GM23338 (cell line): ENCODE results near the gene CTNNA3. TPM values are rescaled to one million over a fixed set of nuclear protein-coding genes. Genes with fewer than 3 reads are reported as not detected.

Source experiments
- ATAC-seq: fragments of 200-7000 bp; cut with Tn5 transposase; 3 replicates; pipeline ENCODE4 v1.9.1; 2020
- DNase-seq: peaks from one replicate; pipeline ENCODE4 v3.0.0-alpha.2; 2015; ENCODE audit warnings: low spot score
- H2AFZ ChIP-seq: fragments of 200-600 bp; sonication (generic); 2 replicates; pipeline ENCODE4 v1.8.0; 2016; ENCODE audit warnings: antibody characterized with exemption, mild to moderate bottlenecking, moderate library complexity
- H3F3A ChIP-seq: fragments of 200-600 bp; sonication (generic); replicated peaks from 2 replicates; pipeline ENCODE4 v1.8.0; 2017; ENCODE audit warnings: antibody characterized with exemption, mixed run types, low read depth
- H3K27ac ChIP-seq: fragments of 200-600 bp; sonication (generic); 2 replicates; pipeline ENCODE4 v1.6.1; 2016; ENCODE audit warnings: low read depth
- H3K27me3 ChIP-seq: fragments of 200-600 bp; sonication (generic); 2 replicates; pipeline ENCODE4 v1.8.0; 2016; ENCODE audit warnings: mild to moderate bottlenecking, mixed run types, moderate library complexity; ENCODE audit not compliant: insufficient read depth
- H3K36me3 ChIP-seq: fragments of 200-600 bp; sonication (generic); 2 replicates; pipeline ENCODE4 v1.8.0; 2016; ENCODE audit warnings: mild to moderate bottlenecking; ENCODE audit not compliant: insufficient read depth
- H3K4me1 ChIP-seq: fragments of 200-600 bp; sonication (generic); 2 replicates; pipeline ENCODE4 v1.8.0; 2016; ENCODE audit warnings: mild to moderate bottlenecking, moderate library complexity; ENCODE audit not compliant: insufficient read depth
- H3K4me2 ChIP-seq: fragments of 200-600 bp; sonication (generic); 2 replicates; pipeline ENCODE4 v1.7.1; 2017; ENCODE audit warnings: mixed run types
- H3K4me3 ChIP-seq: fragments of 200-600 bp; sonication (generic); 2 replicates; pipeline ENCODE4 v1.6.1; 2016; ENCODE audit warnings: mixed run types
- H3K79me2 ChIP-seq: fragments of 200-600 bp; sonication (generic); replicated peaks from 2 replicates; pipeline ENCODE4 v1.8.0; 2017; ENCODE audit warnings: mild to moderate bottlenecking; ENCODE audit not compliant: insufficient read depth
- H3K9me2 ChIP-seq: fragments of 200-600 bp; sonication (generic); 2 replicates; pipeline ENCODE4 v1.8.0; 2017; ENCODE audit not compliant: insufficient read depth
- H4K20me1 ChIP-seq: fragments of 200-600 bp; sonication (generic); replicated peaks from 2 replicates; pipeline ENCODE4 v1.8.0; 2017; ENCODE audit warnings: mild to moderate bottlenecking; ENCODE audit not compliant: insufficient read depth
- H3K27ac Mint-ChIP-seq: 2 replicates; pipeline ENCODE4 v1.8.0; 2020; ENCODE audit warnings: inconsistent platforms, mild to moderate bottlenecking, moderate library complexity, mixed read lengths
- H3K27me3 Mint-ChIP-seq: 3 replicates; pipeline ENCODE4 v1.8.0; 2022; ENCODE audit warnings: low read depth, mild to moderate bottlenecking, moderate library complexity, mixed read lengths, inconsistent platforms; ENCODE audit not compliant: insufficient read depth, poor library complexity
- H3K36me3 Mint-ChIP-seq: 3 replicates; pipeline ENCODE4 v1.8.0; 2021; ENCODE audit warnings: low read depth, mild to moderate bottlenecking, inconsistent platforms, moderate library complexity, mixed read lengths
- H3K4me1 Mint-ChIP-seq: 3 replicates; pipeline ENCODE4 v1.8.0; 2020; ENCODE audit warnings: mild to moderate bottlenecking, inconsistent platforms, mixed read lengths
- H3K4me3 Mint-ChIP-seq: 3 replicates; pipeline ENCODE4 v1.8.0; 2021; ENCODE audit warnings: moderate library complexity, mild to moderate bottlenecking, inconsistent platforms, mixed read lengths
- H3K9me3 Mint-ChIP-seq: 3 replicates; pipeline ENCODE4 v1.8.0; 2020; ENCODE audit warnings: moderate library complexity, mild to moderate bottlenecking, inconsistent platforms, mixed read lengths
- NANOG ChIP-seq: IDR thresholded peaks from 2 replicates; pipeline ENCODE4 v1.6.1; 2016; ENCODE audit warnings: antibody characterized with exemption, borderline replicate concordance
- STAT1 ChIP-seq: IDR thresholded peaks from one replicate; pipeline ENCODE4 v1.6.1; 2016; ENCODE audit warnings: antibody characterized with exemption; ENCODE audit not compliant: unreplicated experiment
- ZNF331 ChIP-seq: fragments of 250-450 bp; sonication (Bioruptor Pico); IDR thresholded peaks from 2 replicates; pipeline ENCODE4 v1.5.0; 2020; ENCODE audit warnings: low read depth, mild to moderate bottlenecking, moderate library complexity
- polyA plus RNA-seq: library from polyadenylated mRNA; unstranded; fragments of >200 nt; fragmentation: Nextera tagmentation; extraction: Ambion mirVana; gene quantifications from 2 replicates; pipeline ENCODE4 v1.2.1, GENCODE V29; 2016
- total RNA-seq: library from RNA; depleted of rRNA; stranded (reverse); fragments of >200 nt; shearing (Covaris generic); gene quantifications from 2 replicates; pipeline ENCODE4 v1.2.3, GENCODE V29; 2014
- TF ChIP-seq, protein P1 (sequence below): fragments of 250-450 bp; sonication (Bioruptor Pico); IDR thresholded peaks from 2 replicates; pipeline ENCODE4 v1.5.0; 2020; ENCODE audit warnings: mild to moderate bottlenecking, moderate library complexity
- TF ChIP-seq, protein P2 (sequence below): IDR thresholded peaks from one replicate; pipeline ENCODE4 v1.6.1; 2018; ENCODE audit warnings: antibody characterized with exemption; ENCODE audit not compliant: unreplicated experiment

The CTNNA3 gene
- total and polyA plus RNA-seq, 2 experiments from 2014 or later: 0.71 to 3.3 TPM

- TF ChIP-seq, protein P1, sequence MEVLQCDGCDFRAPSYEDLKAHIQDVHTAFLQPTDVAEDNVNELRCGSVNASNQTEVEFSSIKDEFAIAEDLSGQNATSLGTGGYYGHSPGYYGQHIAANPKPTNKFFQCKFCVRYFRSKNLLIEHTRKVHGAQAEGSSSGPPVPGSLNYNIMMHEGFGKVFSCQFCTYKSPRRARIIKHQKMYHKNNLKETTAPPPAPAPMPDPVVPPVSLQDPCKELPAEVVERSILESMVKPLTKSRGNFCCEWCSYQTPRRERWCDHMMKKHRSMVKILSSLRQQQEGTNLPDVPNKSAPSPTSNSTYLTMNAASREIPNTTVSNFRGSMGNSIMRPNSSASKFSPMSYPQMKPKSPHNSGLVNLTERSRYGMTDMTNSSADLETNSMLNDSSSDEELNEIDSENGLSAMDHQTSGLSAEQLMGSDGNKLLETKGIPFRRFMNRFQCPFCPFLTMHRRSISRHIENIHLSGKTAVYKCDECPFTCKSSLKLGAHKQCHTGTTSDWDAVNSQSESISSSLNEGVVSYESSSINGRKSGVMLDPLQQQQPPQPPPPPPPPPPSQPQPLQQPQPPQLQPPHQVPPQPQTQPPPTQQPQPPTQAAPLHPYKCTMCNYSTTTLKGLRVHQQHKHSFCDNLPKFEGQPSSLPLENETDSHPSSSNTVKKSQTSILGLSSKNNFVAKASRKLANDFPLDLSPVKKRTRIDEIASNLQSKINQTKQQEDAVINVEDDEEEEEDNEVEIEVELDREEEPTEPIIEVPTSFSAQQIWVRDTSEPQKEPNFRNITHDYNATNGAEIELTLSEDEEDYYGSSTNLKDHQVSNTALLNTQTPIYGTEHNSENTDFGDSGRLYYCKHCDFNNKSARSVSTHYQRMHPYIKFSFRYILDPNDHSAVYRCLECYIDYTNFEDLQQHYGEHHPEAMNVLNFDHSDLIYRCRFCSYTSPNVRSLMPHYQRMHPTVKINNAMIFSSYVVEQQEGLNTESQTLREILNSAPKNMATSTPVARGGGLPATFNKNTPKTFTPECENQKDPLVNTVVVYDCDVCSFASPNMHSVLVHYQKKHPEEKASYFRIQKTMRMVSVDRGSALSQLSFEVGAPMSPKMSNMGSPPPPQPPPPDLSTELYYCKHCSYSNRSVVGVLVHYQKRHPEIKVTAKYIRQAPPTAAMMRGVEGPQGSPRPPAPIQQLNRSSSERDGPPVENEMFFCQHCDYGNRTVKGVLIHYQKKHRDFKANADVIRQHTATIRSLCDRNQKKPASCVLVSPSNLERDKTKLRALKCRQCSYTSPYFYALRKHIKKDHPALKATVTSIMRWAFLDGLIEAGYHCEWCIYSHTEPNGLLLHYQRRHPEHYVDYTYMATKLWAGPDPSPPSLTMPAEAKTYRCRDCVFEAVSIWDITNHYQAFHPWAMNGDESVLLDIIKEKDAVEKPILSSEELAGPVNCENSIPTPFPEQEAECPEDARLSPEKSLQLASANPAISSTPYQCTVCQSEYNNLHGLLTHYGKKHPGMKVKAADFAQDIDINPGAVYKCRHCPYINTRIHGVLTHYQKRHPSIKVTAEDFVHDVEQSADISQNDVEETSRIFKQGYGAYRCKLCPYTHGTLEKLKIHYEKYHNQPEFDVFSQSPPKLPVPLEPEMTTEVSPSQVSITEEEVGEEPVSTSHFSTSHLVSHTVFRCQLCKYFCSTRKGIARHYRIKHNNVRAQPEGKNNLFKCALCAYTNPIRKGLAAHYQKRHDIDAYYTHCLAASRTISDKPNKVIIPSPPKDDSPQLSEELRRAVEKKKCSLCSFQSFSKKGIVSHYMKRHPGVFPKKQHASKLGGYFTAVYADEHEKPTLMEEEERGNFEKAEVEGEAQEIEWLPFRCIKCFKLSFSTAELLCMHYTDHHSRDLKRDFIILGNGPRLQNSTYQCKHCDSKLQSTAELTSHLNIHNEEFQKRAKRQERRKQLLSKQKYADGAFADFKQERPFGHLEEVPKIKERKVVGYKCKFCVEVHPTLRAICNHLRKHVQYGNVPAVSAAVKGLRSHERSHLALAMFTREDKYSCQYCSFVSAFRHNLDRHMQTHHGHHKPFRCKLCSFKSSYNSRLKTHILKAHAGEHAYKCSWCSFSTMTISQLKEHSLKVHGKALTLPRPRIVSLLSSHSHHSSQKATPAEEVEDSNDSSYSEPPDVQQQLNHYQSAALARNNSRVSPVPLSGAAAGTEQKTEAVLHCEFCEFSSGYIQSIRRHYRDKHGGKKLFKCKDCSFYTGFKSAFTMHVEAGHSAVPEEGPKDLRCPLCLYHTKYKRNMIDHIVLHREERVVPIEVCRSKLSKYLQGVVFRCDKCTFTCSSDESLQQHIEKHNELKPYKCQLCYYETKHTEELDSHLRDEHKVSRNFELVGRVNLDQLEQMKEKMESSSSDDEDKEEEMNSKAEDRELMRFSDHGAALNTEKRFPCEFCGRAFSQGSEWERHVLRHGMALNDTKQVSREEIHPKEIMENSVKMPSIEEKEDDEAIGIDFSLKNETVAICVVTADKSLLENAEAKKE (CRISPR knock-in tag): no peak
- TF ChIP-seq ZNF331: no peak
Measured at GRCh38 chr10:66719483-66719882, 976.5 kb downstream of the CTNNA3 start (continued).

GRCh38 chr10:66717231-66717981, 978.6 kb downstream of the CTNNA3 start:
- Histone ChIP-seq H3K4me2 (no peak overlapping the region), H3K9me2 (no peaks in the 10 kb centered on the region), H3F3A (no peaks in the 10 kb centered on the region), H3K27ac (no peak overlapping the region), H3K4me1 (no peaks in the 10 kb centered on the region), H2AFZ (no peak overlapping the region), H3K36me3 (no peaks in the 10 kb centered on the region), H4K20me1 (no peaks in the 10 kb centered on the region), H3K4me3 (no peak overlapping the region), H3K79me2 (no peaks in the 10 kb centered on the region), H3K27me3 (no peaks in the 10 kb centered on the region)
- ATAC-seq (no peak; the same call in 2 of the 3 replicates), DNase-seq (peak; percentile 15)
- no peak overlapping the region for H3K4me3 Mint-ChIP-seq
- no peaks in the 10 kb centered on the region for H3K9me3 Mint-ChIP-seq
- no peaks in the 10 kb centered on the region for H3K36me3 Mint-ChIP-seq
- no peaks in the 10 kb centered on the region for H3K27me3 Mint-ChIP-seq
- no peak overlapping the region for H3K27ac Mint-ChIP-seq
- H3K4me1 Mint-ChIP-seq: peaks cover 5% of the 10 kb centered on the region; the same call in 2 of the 3 replicates
- TF ChIP-seq, protein P1 (CRISPR knock-in tag): no peak
- TF ChIP-seq, protein P2, sequence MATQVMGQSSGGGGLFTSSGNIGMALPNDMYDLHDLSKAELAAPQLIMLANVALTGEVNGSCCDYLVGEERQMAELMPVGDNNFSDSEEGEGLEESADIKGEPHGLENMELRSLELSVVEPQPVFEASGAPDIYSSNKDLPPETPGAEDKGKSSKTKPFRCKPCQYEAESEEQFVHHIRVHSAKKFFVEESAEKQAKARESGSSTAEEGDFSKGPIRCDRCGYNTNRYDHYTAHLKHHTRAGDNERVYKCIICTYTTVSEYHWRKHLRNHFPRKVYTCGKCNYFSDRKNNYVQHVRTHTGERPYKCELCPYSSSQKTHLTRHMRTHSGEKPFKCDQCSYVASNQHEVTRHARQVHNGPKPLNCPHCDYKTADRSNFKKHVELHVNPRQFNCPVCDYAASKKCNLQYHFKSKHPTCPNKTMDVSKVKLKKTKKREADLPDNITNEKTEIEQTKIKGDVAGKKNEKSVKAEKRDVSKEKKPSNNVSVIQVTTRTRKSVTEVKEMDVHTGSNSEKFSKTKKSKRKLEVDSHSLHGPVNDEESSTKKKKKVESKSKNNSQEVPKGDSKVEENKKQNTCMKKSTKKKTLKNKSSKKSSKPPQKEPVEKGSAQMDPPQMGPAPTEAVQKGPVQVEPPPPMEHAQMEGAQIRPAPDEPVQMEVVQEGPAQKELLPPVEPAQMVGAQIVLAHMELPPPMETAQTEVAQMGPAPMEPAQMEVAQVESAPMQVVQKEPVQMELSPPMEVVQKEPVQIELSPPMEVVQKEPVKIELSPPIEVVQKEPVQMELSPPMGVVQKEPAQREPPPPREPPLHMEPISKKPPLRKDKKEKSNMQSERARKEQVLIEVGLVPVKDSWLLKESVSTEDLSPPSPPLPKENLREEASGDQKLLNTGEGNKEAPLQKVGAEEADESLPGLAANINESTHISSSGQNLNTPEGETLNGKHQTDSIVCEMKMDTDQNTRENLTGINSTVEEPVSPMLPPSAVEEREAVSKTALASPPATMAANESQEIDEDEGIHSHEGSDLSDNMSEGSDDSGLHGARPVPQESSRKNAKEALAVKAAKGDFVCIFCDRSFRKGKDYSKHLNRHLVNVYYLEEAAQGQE: no peak
- TF ChIP-seq STAT1: no peak
- TF ChIP-seq NANOG: no peak
